GM15510 (cell line): Measurements from ENCODE around the gene RSKR.
A peak's percentile ranks its signal among the peaks of the same experiment; 100 is the strongest.

Experiments
- POLR2A ChIP-seq: IDR thresholded peaks from 3 replicates; pipeline ENCODE4 v1.6.1; 2011; ENCODE audit warnings: borderline replicate concordance; ENCODE audit not compliant: insufficient read length; ENCODE audit errors: extremely low read depth

The RSKR gene

GRCh38 chr17:28573040-28573380 lies 41.0 kb downstream of the RSKR start:
- no peak for TF ChIP-seq POLR2A

GRCh38 chr17:28572259-28573039 lies 41.5 kb downstream of the RSKR start:
- TF ChIP-seq POLR2A, result no peak

GRCh38 chr17:28571361-28572122 lies 42.4 kb downstream of the RSKR start, which contains the start of gene PIGS:
Gene PIGS (minus strand): TSS chr17:28571524. CDS start chr17:28571496, 28 bp downstream.
- peak; percentile 82 for TF ChIP-seq POLR2A

- TF ChIP-seq POLR2A, result no peak
Observed at GRCh38 chr17:28570716-28571360, 43.1 kb downstream of the RSKR start.

- no peak for TF ChIP-seq POLR2A
Observed at GRCh38 chr17:28569446-28569845, 44.5 kb downstream of the RSKR start.

- TF ChIP-seq POLR2A, result no peak
Observed at GRCh38 chr17:28567604-28568003, 46.4 kb downstream of the RSKR start.

GRCh38 chr17:28563475-28563874 lies 50.5 kb downstream of the RSKR start:
- TF ChIP-seq POLR2A, result no peak
